Brain pericyte (primary cell): ENCODE data around the gene RGPD5.
"Not testable (repeated sequence)": the region's sequence is repeated elsewhere in the genome, so short reads cannot be mapped to it uniquely, and the experiment has no call there.

ENCODE experiments used
- DNase-seq: peaks from one replicate; pipeline ENCODE4 v3.0.0-alpha.2; 2012; ENCODE audit warnings: low read depth, low spot score

RGPD5 gene

DNA sequence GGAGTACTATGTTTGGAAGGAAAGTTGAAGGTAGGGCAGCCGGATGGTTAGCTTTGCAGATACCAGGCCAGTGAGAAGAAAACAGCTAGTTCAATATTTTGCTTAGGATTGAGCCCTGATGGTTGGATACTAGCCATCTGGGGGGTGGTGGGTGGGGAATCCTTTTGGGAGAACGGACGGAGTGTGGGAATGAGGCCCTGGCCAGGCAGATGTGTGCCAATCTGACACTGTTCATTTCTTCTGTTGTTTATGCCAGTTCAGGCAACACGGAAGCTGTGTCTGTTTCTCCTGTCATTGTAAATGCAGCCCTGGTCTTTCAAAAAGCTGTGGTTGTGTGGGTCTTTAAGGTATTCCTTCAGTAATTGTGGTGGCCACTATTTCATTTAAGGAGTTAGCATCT, 96.9 kb downstream of the RGPD5 start:
- not testable (repeated sequence) for DNase-seq

DNA sequence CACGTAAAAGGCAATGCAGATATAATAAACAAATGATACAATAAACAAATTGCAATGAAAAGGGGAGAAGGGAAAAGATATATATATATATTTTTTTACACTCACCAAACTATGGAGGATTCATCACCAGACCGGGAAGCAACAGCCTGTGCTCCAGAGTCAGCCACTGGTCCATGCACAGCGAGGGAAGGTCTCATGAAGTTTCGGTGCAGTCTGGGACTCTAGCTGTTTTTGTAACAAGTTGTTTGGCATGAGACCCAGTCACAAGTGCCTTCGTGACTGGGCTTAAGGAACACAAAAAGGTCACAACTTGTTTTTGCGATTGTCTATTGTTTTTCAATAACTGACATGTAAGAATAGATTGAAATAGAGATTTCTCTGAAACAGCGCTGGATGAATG, 99.6 kb downstream of the RGPD5 start:
- DNase-seq, result not testable (repeated sequence)

DNA sequence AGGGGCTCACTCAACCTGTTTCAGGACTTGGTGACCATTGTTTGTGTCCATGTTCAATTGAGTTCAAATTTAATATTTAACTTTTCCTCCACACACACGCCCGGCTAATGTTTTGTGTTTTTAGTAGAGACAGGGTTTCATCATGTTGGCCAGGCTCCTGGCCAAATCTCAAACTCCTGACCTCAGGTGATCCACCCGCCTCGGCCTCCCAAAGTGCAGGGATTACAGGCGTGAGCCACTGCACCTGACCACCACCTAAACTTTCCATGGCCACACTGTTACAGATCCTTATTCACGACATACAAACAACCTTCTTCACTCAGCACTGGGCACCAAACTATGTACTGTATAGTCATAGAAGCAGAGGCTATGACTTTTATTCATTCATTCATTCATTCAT, 100.0 kb downstream of the RGPD5 start:
- not testable (repeated sequence) for DNase-seq

DNA sequence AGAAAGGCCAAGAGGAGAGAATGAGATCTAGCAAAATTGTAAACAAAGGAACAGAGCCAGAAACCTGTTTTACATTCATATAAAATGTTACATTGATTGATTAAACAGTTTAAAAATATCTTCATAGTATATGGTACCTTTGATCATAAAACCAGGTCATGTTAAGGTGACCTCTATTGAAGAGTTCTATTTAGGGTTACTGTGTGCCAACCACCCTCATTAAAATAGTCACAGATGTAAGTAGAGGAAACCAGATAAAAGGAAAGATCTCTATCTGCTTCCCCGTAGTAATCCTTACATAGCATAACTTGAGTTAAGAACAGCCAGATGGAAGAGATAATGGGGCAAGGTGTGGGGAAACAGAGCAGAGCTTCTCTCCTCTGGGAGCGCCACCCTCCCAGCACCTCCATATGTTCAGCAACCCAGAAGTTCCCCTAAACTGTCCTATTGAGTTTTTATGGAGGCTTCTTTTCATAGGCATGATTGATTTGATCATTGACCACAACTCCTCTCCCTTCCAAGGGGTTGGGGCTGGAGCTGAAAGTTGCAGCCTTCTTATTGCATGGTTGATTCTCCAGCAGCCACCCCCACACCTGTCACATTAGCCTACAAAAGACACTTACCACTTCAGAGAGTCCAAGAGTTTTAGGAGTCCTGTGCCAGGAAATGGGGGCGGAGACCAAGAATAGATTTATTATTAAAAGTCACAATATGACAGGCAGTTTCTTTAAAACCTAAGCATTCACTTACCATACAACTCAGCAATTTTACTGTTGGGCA, 101.2 kb downstream of the RGPD5 start:
- DNase-seq, result not testable (repeated sequence)

DNA sequence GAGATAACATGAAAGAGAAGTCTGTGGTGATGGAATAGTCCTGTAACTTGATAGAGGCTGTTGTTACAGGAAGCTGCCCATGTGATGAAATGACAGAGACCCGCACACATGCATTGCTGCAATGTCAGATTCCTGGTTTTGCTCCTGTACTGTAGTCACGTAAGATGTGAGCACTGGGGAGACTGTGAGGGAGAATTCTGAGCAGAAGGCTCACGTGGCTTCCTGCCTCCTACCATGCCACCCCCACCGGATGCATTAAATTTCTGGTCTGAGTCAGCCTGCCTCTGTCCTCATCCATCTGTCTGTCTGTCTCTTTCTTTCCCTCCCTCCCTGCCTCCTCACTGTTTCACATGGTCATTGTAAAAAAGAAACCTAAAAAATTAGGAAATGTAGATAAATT, 102.1 kb downstream of the RGPD5 start:
- not testable (repeated sequence) for DNase-seq

DNA sequence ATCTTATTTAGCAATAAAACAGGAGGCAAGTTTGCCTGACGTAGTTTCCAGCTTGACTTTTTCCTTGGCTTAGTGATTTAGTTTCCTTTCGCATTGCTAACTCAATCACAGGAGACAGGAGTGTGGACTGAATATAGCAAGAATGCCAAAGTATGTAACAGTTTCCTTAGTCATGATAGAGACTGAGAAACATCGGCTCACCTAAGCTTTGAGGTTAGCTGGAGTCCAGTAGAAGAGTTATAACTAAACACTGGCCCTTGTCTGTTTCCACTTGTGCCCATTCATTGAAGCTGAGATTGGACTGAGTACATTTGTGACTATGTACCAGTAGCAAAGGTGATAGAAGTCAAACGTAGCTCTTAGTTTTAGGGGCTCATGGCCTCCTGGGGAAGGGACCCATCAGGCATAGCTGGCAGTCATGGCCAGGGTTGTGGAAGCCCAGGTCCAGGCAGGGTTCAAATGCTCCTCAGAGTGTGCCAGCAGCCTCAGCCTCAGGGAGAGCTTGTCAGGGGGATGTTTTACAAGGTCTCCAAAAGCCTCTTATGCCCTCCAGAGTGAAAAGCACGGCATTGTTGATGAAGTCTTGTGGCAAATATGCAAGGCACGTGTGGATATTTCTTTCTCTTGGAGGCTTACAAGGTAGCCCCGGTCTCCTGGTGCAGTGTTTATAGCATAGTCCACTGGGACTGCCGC, 103.8 kb downstream of the RGPD5 start:
- DNase-seq, result not testable (repeated sequence)

DNA sequence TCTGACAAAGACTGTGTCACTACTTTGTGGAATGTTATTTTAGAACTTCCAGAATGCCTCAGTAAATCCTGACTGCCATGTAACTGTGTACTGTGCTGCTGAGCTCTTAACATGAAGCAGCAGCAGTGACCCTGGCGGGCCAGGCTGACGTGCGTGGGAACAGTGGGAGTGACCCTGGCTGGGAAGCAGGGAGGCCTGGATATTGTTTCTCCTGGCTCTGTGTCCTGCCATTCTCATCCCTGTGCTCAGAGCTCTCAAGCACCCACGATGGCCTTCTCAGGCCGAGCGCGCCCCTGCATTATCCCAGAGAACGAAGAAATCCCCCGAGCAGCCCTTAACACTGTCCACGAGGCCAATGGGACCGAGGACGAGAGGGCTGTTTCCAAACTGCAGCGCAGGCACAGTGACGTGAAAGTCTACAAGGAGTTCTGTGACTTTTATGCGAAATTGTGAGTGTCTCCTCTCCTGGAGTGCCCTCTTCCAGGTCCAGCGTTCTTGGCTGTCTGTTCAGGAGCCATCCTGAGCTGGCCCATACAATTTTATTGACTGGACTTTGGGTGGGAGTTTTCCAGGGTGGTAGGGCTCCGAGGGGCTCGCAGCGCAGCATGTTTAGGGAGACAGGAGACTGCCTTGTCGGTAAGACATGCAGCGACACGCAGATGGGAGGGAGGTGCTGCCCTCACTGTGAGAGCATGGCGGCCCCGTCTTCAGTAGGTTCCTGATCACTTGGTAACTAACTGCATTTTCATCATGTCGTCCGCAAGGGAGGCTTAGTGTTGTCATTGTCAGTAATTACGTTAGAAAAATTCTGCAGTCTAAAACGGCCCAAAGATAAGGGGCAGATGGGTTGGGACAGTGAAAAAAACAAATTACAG, 104.6 kb downstream of the RGPD5 start, which contains the start of gene LIMS3:
TSS of gene LIMS3 (plus strand) at position 227 of the 875 bp plus-strand sequence. CDS start at position 268, 41 bp downstream.
- DNase-seq, result not testable (repeated sequence)

DNA sequence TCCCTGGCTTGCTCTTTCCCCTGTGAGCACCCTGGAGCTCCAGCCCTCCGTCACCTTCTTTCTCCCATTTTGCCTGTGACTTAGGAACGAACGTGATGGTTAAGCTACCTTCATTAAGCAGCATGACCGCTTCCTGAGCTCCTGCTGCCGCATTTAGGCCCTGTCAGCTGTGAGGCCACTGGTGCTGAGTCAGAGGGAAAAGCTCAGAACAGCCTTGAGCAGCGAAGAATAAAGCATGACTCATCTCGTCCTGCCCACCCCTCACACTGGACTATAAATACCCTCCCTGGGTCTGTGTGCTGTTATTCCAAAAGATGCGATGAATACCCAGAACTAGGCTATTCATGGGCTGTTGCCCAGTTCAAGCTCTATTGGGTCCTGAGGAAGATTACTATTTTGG, 111.7 kb downstream of the RGPD5 start:
- DNase-seq, result not testable (repeated sequence)
